A549 treated with Mapracorat at 1 μM for 4 hours (cell line): ENCODE data around the gene MYPOP. TPM values are rescaled to one million over a fixed set of nuclear protein-coding genes. Genes with fewer than 3 reads are reported as not detected.

Experiments used
- total RNA-seq: library from RNA; stranded (reverse); fragments of 200-300 nt; extraction: Qiagen RNA extraction; gene quantifications from 5 replicates; pipeline ENCODE4 v1.2.3, GENCODE V29; 2022

The MYPOP gene, protein sequence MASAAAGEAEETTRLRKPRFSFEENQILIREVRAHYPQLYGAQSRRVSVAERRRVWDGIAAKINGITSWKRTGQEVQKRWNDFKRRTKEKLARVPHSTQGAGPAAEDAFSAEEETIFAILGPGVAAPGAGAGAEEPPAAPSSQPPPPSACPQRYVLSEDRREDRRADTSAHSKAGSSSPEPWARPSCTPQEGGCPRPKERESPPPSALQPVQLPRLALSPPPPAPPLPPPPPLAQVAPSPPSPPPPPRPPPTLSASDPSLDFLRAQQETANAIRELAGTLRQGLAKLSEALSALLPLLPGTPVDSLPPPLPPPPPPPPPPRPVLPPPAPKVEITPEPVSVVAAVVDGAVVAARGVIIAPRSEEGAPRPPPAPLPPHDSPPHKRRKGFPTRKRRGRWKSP
- total RNA-seq, result 5.3 to 10.5 TPM (median 8.7 TPM) in 5 replicates

DNA sequence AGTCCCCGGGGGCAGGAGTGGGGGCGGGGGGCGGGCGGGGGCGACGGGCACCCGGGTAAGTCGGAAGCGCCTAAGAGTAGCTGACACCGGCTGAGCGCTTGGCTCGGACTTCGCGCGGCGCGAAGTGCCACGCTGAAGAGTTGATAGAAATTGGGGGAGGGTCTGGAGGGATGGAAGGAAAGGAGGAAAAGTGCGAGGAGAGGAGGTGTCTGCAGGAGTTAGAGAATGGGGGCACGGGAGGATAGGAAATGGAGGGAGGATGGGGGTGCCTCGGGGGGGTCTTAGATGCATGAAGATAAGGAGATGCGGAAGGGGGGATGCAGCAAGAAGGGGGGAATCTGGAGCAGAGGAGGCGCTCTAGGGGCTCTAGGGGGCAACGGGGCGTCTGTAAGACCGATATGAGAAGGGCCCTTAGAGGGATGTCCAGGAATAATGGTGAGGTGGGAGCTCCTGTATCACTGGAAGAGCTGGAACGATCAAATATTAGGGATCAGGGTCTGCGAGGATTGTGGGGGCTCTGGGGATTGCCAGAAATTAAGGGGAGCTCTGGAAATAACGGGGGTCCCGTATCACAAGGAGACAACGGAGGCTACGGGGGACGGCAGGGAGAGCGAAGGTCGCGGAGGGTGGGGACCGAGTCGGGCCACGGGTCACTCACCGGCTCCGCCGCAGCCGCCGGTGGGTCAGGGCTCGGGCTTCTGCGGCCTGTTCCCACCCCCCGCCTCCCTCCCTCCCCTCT lies at the start of gene MYPOP:
Gene MYPOP, minus strand, starts transcription at position 702 of the 739 bp plus-strand sequence. CDS start 840 bp downstream, outside the sequence.

DNA sequence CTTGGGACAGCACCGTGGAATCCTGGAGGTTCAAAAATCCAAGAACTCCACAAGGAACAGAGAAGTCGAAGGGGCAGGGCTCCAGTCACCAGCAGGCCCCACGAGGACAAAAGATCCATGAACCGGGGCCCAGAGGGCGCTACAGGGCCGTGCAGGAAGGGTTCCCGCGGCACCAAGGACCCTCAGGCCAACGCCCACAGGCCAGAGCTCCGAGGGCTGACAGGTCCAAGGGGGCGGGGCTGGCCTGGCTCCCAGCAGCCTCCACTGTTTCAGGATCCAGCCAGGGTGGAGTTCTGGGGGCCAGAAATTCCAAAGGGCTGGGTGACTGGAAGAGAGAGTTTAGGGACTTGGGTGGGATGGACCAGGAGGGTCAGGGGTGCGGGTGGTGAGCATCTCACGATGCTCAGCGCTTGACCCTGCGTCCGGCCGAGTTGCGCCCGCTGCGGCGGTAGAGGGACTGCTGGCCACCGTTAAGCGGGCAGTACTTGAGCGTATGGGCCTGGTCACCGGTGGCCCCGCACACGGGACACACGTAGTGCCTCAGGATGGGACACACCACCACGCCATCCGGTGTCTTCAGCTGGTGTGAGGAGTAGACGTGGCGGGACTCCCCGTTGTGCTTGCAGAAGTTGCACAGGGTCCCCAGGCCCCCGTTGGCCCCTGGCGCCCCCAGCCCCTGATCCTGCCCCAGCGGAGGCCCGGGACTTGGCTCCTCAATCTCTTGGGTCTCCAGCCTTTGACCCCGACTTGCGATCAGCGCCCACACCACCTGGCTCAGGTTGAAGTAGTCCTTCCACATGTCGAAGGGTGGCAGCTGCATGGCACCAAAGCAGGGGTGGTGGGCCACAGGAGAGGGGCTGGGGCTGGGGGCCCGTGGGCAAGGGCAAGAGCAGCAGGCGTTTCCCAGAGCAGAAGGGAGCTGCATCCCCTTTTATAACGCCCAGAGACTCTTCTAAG lies 11.7 kb upstream of the MYPOP start, which contains the start of gene NANOS2:
Gene NANOS2, minus strand, starts transcription at position 905 of the 957 bp plus-strand sequence. Its CDS starts 85 bp downstream, at position 820.

DNA sequence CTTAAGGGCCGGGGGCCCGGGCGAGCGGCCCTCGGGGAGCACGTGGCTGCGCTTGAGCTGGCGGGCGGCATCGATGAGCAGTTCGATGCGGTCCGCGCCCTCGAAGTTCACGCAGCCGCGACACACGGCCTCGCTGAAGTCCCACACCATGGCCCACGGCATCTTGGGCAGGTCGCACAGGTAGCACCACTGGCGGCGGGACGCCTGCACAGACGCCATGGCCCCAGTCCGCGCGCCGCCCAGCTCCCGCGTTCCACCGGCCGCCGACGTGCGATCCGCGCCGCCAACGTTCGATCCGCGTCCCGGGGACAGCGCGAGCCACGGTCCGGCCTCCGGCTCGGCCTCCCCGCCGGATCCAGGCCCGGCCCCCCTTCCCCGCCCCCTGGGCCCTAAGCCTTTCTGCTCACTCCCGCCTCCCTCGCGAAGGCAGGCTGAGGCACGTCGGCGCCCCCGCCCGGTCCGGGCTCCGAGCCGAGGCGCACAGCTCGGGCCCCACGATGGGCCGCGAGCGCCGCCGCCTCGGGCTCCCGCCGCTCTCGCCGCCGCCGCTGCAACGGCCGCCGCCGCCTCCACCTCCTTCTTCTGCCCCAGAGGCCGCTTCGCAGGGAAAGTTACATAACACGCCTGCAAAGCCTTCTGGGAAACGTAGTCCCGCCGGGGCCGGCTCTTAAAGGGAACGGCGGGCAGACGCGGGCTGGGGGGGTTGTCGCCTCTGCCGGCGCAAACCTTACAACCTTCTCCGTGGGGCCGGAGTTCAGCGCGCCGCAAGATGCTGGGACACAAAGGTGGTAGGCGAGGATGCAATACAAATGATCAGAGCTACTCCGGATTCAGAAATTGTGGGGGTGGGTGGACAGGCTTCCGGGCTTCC lies 16.6 kb downstream of the MYPOP start, which contains the start of gene IRF2BP1:
Gene IRF2BP1, minus strand, starts transcription at position 586 of the 871 bp plus-strand sequence. Its CDS starts 367 bp downstream, at position 219.

DNA sequence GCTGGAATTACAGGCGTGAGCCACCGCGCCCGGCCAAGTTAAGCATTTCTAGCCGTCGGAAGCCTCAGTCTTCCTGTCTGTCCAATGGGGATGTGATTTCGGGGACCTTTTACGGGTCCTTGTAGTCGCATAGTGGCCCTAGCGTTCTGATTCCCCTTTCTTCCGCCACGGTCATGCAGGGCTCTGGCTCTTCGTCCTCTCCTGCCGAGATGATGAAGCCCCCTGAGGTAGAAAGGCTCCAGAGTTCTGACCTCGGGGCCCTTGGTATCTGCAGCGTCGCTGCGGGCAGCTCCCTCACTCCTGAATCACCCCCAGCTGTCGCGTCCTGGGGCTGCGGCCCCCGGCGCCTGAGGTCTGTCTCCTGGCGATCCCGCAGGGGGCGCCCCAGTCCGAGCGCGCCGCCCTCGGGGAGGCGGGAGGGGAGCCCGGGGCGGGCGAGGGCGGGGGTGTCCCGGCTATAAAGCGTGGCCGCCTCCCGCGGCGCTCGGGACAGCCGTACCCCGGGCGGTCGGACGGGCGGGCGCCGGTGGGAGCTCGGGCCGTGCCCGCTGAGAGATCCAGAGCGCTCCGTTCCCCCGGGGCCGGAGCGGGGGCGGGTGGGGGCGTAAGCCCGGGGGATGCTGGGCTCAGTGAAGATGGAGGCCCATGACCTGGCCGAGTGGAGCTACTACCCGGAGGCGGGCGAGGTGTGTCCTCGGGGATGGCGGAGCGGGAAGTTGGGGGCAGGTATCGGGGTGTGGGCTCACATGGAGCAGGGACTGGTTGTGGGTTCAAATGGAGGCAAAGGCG lies 38.4 kb downstream of the MYPOP start, which contains the start of gene FOXA3:
Gene FOXA3, plus strand, starts transcription at position 487 of the 789 bp plus-strand sequence. Its CDS starts 131 bp downstream, at position 618.

DNA sequence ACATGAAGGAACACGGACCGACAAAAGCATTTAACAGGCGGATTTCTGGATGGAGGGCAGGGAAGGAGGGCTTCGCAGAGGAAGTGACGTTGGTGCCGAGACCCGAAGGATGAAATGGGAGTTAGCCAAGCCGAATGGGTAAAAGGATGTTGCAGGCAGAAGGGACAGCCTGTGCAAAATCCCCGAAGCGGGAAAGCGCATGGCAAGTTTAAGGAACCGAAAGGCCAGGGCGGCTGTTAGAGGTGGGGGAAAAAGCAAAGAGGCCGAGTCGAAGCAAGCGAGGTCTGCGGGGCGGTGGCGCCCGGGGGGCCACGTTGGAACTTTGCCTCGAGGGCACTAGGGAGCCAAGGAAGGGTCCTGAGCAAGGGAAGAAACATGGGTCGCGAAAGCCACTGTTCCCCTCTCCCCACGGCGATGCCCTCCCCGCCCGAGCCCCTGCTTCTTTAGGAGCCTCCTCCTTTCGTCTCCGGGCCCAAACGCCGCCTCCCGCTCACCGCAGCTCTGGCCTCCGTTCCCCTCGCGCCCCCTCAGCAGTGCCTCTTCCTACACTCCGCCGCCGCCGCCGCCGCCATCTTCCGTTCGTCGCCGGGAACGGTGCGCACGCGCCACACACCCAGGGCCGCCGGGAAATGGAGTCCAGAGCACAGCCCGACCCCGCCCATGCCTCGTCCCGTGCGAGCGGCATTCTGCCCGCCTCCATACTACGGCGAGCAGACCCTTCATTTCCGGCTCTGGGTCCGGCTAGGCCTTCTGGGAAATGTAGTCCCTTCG lies 39.7 kb downstream of the MYPOP start, which contains the start of gene SYMPK:
Gene SYMPK, minus strand, starts transcription at position 584 of the 771 bp plus-strand sequence. CDS start 8,652 bp downstream, outside the sequence.

Other genes with a start within 250 kb of the MYPOP start
- gene GIPR, start 234.4 kb downstream of the MYPOP start, total RNA-seq, result 2.0 to 5.1 TPM (median 3.5 TPM) in 5 replicates
- gene SNRPD2, start 210.7 kb downstream of the MYPOP start, total RNA-seq, result 770 to 989 TPM (median 799 TPM) in 5 replicates
- gene QPCTL, start 209.9 kb downstream of the MYPOP start, total RNA-seq, result 6.5 to 10.3 TPM (median 9.3 TPM) in 5 replicates
- gene FBXO46, start 171.7 kb downstream of the MYPOP start, total RNA-seq, result 7.2 to 10.0 TPM (median 9.3 TPM) in 5 replicates
- 0.06 to 0.08 TPM (median 0.07 TPM) in 4 of 5 replicates, not detected in the other for gene MEIOSIN, start 169.2 kb downstream of the MYPOP start, total RNA-seq
- 16.8 to 28.2 TPM (median 25.8 TPM) in 5 replicates for gene SIX5, start 133.4 kb downstream of the MYPOP start, total RNA-seq
- gene DMPK, start 120.1 kb downstream of the MYPOP start, total RNA-seq, result 32.3 to 55.5 TPM (median 45.8 TPM) in 5 replicates
- gene DMWD, start 109.8 kb downstream of the MYPOP start, total RNA-seq, result 20.2 to 37.2 TPM (median 35.9 TPM) in 5 replicates
- gene RSPH6A, start 87.3 kb downstream of the MYPOP start, total RNA-seq, result not detected in 5 replicates
- gene SYMPK, start 39.5 kb downstream of the MYPOP start, total RNA-seq, result 53.1 to 81.3 TPM (median 74.4 TPM) in 5 replicates
- gene FOXA3, start 38.3 kb downstream of the MYPOP start, total RNA-seq, result 0.55 to 0.95 TPM (median 0.91 TPM) in 5 replicates
- gene IRF2BP1, start 16.5 kb downstream of the MYPOP start, total RNA-seq, result 19.8 to 36.1 TPM (median 34.7 TPM) in 5 replicates
- gene NANOS2, start 12.2 kb upstream of the MYPOP start, total RNA-seq, result not detected in 5 replicates
- gene NOVA2, start 71.3 kb upstream of the MYPOP start, total RNA-seq, result 0.33 to 0.49 TPM (median 0.44 TPM) in 5 replicates
- 3.7 to 6.2 TPM (median 4.5 TPM) in 5 replicates for gene CCDC61, start 92.9 kb upstream of the MYPOP start, total RNA-seq
- gene PGLYRP1, start 120.4 kb upstream of the MYPOP start, total RNA-seq, result not detected in 5 replicates
- gene IGFL4, start 138.4 kb upstream of the MYPOP start, total RNA-seq, result 0.28 to 0.52 TPM (median 0.41 TPM) in 5 replicates
- 0.23 to 0.40 TPM (median 0.31 TPM) in 3 of 5 replicates, not detected in the others for gene IGFL3, start 222.1 kb upstream of the MYPOP start, total RNA-seq
- gene IGFL2, start 245.6 kb upstream of the MYPOP start, total RNA-seq, result 0.20 to 1.3 TPM (median 0.34 TPM) in 5 replicates